Renal cortical epithelial cell (primary cell): ENCODE data around the gene GAB2. TPM values are rescaled to one million over a fixed set of nuclear protein-coding genes. Genes with fewer than 3 reads are reported as not detected.
"Not testable (repeated sequence)": the region's sequence is repeated elsewhere in the genome, so short reads cannot be mapped to it uniquely, and the experiment has no call there.

Experiments used
- DNase-seq: peaks from one replicate; pipeline ENCODE4 v3.0.0-alpha.2; 2011; ENCODE audit warnings: low read depth
- total RNA-seq: library from RNA; depleted of rRNA; stranded (reverse); fragments of >200 nt; gene quantifications from 2 replicates; pipeline ENCODE4 v1.2.3, GENCODE V29; 2014

The GAB2 gene
- total RNA-seq, 1 donor from 2014 or later = 11.0 TPM

DNA sequence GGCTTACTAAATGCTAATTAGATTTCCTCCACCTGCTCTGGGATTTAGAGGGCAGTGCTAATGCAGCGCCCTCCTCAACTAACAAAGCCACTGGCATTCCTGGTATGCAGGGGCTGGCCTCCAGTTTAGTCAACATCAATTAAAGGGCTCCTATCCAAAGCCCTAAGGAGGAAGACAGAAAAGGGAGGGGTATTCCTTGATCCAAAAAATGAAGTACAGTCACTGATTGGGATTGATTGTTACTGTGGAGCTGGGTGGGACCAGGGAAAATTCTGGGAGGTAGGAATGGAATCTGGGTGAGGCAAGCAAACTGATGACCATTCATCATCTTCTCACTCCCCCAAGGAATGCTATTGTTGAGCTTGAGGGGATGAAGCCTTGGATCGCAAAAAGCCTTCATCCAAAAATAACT is 52.2 kb downstream of the GAB2 start:
- DNase-seq = peak; percentile 81

DNA sequence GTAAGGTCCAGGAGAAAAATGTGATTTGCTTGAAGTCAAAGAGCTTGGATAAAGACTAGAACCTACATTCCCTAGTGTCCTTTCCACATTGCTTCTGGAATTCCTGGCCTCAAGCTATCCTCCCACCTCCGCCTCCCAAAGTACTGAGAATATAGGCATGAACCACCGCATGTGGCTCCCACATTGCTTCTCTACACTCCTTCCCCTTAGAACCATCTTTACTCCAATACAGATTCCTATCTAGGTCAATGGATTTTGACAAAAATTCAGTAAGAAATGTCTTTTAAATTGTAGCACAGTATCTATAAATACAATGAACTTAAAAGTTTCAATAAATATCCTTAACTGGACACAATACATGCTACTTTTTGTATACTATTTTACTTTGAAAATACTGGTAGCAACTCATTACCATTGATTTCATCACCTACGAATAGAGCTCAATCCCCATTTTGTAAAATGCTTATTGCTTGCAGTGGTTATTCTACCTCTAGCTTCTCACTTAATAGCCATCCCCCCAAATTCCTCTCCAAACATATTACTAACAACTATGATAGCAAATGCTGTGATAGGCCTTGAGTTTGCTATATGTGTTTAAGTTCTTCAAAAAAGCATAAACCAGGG is 53.4 kb downstream of the GAB2 start:
- no peak for DNase-seq

- DNase-seq = no peak
Observed at GRCh38 chr11:78363024-78363619, 54.5 kb downstream of the GAB2 start.

GRCh38 chr11:78361228-78361627 is 56.4 kb downstream of the GAB2 start:
- no peak for DNase-seq

- DNase-seq = no peak
Observed at GRCh38 chr11:78359921-78360320, 57.7 kb downstream of the GAB2 start.

DNA sequence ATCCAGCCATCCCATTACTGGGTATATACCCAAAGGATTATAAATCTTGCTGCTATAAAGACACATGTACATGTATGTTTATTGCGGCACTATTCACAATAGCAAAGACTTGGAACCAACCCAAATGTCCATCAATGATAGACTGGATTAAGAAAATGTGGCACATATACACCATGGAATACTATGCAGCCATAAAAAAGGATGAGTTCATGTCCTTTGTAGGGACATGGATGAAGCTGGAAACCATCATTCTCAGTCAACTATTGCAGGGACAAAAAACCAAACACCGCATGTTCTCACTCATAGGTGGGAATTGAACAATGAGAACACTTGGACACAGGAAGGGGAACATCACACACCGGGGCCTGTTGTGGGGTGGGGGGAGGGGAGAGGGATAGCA is 59.7 kb downstream of the GAB2 start:
- DNase-seq = not testable (repeated sequence)

DNA sequence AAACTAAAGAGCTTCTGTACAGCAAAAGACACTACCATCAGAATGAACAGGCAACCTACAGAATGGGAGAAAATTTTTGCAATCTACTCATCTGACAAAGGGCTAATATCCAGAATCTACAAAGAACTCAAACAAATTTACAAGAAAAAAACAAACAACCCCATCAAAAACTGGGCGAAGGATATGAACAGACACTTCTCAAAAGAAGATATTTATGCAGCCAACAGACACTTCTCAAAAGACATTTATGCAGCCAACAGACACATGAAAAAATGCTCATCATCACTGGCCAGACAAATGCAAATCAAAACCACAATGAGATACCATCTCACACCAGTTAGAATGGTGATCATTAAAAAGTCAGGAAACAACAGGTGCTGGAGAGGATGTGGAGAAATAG is 60.2 kb downstream of the GAB2 start:
- DNase-seq = not testable (repeated sequence)

DNA sequence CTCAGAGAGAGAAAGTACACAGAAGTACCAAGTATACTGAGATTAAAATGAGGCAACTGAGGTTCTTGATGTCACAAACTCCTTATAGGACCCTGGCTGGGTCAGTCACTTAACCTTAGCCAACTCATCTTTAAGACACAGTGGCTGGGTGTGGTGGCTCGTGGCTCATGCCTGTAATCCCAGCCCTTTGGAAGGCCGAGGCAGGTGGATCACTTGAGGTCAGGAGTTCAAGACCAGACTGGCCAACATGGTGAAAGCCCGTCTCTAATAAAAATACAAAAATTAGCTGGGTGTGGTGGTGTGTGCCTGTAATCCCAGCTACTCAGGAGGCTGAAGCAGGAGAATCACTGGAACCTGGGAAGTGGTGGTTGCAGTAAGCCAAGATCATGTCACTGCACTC is 61.9 kb downstream of the GAB2 start:
- not testable (repeated sequence) for DNase-seq

- no peak for DNase-seq
Observed at GRCh38 chr11:78355309-78355705, 62.3 kb downstream of the GAB2 start.

DNA sequence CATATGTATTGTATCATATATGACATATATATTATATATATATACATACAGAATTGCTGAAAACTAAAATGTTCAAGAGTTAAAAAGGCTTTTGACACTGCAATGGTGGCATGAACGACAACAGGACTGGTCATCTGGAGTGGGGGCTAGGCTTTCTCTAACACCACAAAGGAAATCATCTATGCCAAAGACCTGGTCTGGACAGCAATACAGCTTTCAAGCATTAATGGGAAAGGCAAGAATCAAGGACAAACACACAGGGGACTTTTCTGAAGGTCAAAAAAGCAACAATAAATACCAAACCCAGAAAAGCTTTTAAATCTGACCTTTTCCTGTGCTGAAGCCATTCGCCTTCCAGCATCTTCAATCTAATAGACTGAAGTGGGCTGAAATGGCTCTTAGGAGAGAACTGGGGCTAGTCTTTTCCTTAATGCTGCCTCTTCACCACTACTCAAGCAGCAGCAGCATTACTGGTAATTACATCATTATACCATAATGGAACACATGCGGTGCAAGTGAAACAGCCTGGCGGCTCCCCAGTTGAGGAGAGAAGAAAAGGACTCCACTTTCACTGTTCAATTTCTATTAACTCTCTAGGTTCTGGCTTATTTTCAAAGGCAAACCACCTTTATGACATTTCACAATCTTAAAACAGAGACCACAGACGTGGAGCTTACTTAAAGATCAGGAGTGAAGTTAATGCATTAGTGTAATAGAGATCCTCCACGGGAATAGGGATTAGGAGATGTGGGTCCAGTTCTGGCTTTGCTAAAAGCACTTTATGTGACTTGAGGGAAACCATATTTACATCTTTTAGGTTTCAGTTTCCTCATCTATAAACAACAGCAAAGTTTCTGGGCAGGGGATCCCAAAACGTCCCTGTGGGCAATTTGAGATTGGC is 63.0 kb downstream of the GAB2 start:
- no peak for DNase-seq

DNA sequence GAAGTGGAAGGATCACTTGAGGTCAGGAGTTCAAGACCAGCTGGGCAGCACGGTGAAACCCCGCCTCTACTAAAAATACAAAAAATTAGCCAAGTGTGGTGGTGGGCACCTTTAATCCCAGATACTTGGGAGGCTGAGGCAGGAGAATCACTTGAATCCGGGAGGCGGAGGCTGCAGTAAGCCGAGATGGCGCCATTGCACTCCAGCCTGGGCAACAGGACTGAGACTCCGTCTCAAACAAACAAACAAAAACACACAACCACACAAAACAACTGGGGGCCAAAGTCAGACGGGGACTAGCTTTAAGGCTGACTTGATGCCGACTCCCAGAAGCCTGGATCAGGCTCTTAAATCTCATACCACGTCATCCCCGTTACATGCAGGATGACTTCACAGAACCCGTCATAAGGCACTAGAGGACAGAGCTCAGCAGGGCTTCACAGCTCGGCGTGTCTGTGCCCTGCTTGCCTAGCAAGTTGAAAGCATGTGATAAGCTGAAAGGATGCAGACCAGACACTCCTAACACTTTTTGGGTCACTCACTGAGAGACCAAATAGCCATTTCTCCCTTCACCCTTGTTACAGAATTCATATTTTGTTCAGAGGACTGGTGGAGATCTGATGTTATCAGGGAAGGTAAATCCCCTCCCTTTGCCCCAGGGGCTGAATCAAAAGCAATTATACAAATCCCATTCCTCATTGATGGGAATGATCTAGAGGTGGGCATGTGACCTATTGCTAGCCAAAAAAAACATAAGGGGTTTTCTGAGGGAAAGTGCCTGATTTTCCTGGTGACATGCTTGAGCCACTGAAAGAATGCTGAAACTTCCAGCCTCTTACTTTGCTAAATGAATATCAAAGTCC is 65.4 kb downstream of the GAB2 start:
- peak; percentile 29 for DNase-seq

- no peak for DNase-seq
Observed at GRCh38 chr11:78351193-78351592, 66.4 kb downstream of the GAB2 start.

DNA sequence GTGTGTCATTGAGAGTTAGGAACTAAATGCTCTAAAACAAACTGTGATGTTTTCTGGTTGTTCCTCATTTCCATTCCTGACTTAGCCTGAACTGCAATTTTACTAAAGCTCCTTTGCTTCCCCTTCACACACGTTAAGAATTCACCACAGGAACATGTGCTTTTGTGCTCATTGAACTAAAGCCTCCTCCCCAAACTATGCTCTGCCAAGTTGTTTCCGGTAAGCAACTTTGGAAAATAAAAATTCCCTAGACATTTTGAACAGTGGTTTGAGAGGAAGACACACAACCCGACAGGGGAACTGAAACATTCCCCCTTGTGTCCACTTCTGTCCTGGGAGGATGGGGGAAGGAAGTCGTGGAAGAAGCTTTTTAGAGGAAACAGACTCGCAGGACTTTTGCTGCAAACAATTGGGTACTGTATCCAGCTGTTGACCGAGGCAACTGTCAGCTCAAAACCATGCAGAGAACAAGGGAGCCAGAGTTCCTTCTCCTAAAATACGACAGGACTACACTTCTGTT is 66.9 kb downstream of the GAB2 start:
- DNase-seq = peak; percentile 78

- peak; percentile 12 for DNase-seq
Observed at GRCh38 chr11:78350091-78350645, 67.5 kb downstream of the GAB2 start.

- DNase-seq = no peak
Observed at GRCh38 chr11:78349624-78350023, 68.0 kb downstream of the GAB2 start.

DNA sequence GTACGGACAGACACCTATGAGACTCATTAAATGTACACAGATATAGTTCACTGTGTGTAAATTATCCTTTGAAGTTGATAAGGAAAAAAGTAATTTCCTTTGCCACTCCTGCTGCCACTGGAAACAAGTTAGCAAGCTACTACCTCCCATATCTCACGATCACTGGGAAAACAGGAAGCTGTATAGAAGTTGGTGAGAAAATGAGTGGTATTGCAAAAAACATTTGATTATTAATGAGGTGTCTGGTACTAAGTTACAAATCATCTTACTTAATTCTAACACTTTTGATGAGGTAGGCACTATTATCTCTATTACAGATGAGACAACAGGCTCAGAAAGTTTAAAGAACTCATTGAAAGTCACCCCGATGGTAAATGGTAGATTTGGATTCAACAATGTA is 68.5 kb downstream of the GAB2 start:
- DNase-seq = no peak

DNA sequence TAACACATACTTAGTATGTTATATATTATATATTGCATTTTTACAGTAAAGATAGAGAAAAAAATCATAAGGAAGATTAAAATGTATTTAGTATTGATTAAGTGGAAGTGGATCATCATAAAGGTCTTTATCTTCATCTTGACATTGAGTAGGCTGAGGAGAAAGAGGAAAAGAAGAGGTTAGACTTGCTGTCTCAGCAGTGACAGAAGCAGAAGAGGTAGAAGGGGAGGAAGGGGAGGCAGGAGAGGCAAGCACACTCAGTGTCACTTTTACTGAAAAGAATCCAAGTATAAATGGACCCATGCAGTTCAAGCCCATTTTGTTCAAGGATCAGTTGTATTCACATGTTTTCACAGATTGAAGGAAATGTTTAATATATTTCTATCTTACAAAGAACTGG is 69.7 kb downstream of the GAB2 start:
- DNase-seq = no peak

DNA sequence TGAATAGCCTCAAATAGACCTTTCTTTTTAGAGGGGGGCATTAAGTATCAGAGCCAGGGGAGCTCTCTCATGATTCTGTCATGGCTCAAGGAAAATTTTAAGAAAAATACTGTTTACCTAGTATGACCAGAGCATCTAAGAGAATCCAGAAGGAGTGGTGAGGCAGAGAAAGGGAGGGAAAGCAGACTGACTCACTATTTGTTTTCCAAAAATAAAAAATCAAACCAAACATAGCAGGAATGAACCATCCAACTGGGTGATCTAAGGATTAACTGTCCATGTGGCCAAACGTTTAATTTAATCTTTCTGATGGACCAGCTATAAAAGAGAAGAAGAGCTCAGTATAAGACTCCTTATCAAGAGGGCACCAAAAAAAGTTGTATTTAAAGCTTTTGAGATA is 70.8 kb downstream of the GAB2 start:
- DNase-seq = no peak

DNA sequence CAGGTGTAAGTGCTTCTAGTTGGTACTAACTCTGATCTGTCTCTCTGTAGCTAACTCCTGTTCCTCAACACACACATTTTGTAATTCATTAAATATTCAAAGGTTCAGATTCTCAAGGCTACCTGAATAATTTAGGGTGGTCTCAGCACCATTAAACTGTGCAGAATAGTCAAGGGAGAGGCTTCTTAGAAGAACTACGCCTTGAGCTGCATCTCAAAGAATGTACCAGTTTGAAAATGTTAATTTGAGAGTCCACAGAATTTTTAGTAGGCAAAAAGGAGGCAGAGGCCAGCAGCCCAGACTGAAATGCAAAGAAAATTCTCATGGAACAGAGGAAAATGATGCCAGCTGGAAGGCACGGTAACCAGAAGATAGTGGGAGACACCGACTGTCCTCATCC is 72.2 kb downstream of the GAB2 start:
- DNase-seq = no peak

- DNase-seq = no peak
Observed at GRCh38 chr11:78344676-78345075, 72.9 kb downstream of the GAB2 start.

GRCh38 chr11:78344094-78344493 is 73.5 kb downstream of the GAB2 start:
- no peak for DNase-seq
